GM21390 (cell line): ENCODE measurements around the gene ENOX1.
"Not testable (repeated sequence)": the region's sequence is repeated elsewhere in the genome, so short reads cannot be mapped to it uniquely, and the experiment has no call there.

ENCODE experiments used
- ATAC-seq: cut with Tn5 transposase; IDR thresholded peaks from one replicate; pipeline ENCODE4 v1.9.1; 2021; ENCODE audit not compliant: unreplicated experiment

ENOX1 gene

DNA sequence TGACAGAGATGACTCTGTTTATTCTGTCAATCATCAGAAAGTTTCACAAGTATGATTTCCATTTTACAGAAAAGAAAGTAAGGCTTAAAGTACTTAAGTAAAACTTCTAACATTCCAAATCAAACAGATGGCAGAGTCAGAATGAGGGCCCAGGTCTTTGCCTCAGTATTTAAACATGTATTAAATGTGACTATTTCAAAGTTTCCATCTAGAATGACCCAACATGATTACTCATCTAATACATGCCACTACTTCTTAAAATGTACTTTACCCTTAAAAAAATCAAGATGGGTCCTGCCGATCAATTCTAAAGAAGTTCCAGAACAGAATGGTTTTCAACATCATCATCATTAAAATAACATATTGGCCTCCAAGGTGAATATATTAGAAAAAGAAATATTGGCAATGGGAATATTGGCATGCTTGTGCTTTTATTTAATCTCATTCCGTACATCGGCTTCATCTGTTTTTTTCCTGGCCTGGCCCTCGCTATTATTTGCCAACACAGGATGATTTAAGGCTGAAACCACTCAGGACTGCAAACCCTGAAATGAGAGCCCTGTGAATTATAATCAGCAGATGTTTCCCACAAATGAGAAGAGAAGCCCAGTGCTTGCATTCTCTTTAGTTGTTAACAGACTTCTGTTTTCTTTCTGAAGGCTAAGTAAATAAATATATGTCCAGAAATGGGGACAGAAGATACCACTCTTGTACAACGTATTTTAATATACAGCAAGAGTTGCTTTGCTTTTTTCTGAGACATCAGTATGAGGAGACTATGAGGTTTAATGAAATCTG lies 423.4 kb downstream of the ENOX1 start:
- no peak for ATAC-seq

- ATAC-seq: no peak
Measured at GRCh38 chr13:43362556-43362955, 424.2 kb downstream of the ENOX1 start.

DNA sequence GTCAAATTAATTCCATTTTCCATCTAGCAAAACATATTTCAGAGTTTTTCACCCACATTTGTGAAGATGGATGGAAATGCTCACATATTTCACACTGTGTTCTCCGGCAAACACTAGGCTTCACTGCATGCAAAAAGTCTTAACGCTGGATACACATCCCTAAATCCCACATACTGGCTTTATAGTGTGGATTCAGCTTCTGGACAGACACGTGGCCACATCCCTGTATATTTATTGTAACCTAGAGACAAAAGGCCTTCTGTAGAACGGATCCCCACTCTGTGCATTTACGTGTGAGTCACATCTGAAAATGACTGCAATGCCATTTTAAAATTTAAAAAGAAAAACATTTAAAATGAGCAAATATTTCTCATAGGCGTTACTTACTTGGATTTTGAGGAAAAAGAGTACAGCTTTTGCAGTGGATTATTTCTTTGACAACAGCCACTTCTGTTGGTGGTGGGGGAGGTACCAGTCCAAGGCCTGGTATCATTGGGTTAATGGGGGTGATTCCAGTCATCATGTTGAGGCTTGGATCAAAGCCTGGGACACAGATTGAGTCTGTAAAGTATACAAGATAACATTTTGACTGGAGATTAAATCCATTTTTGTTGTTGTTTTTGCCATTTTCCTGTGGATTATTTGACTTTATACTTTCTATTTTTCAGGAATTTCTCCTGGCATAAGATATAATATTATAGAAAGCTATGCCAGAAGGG lies 425.7 kb downstream of the ENOX1 start:
- ATAC-seq: no peak

GRCh38 chr13:43360171-43360570 lies 426.6 kb downstream of the ENOX1 start:
- ATAC-seq: no peak

- no peak for ATAC-seq
Measured at GRCh38 chr13:43359536-43359935, 427.2 kb downstream of the ENOX1 start.

DNA sequence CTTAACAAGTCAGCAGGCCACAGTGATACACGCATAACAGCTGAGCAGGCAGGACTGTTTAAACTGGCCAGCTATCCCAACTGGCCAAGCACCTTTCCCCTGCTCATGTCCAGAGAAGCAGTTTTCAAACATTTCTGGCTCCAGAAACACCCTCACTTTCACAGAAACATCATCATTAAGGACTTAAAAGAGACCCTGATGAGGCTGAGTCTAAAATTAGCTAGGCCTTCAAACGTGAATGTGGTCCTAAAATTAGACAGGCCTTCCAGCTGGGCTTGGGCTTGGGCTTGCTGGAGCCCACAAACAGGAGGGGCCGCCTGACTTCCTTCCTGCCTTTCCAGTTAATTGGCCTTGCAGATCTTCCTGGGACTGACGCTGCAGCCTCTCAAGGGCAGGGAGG lies 429.2 kb downstream of the ENOX1 start:
- ATAC-seq: no peak

DNA sequence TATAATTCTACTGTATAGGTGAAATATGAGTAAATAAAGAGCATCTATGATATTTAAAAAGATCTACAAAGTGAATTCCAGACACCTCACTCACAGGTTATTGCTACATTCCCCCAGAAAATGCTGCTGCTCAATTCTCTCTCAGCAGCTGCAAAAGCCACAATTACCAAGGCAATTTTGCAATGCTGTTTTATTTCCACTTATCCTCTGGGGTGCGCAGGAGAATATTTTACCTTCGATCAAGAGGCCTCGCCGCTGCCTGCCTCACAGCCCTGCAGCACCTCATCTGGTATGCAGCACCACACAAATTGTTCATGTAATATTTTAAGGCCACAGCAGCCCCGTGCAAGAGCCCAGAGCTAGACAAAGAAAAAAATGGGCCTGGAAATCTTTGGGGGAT lies 430.2 kb downstream of the ENOX1 start:
- no peak for ATAC-seq

- ATAC-seq: no peak
Measured at GRCh38 chr13:43355774-43356173, 431.0 kb downstream of the ENOX1 start.

GRCh38 chr13:43354153-43354945 lies 432.4 kb downstream of the ENOX1 start:
- no peak for ATAC-seq

DNA sequence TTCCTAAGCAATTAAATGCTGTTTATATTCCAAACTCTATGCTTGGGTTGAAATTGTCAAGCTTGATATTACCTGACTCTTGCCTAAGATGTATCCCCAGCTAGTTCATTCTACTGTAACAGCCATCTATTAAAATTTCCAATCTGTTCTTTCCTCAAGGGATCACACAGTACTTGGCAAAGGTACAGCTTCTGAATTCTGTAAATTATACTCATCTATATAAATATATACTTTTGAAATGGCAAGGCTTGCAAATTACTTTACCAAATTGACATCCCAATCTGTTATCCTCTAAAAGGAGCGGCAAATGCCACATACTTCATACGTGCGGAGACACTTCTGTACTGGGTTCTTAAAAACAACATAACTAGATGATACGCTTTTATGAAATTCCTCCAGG lies 433.1 kb downstream of the ENOX1 start:
- ATAC-seq: no peak

DNA sequence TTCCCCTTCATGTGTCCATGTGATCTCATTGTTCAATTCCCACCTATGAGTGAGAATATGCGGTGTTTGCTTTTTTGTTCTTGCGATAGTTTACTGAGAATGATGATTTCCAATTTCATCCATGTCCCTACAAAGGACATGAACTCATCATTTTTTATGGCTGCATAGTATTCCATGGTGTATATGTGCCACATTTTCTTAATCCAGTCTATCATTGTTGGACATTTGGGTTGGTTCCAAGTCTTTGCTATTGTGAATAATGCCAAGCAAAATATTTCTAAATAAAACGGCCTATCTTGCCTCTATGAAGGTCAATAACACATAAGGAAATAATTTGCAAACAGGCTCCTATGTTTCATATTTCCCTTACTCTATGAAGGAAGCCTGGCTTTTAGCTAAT lies 435.2 kb downstream of the ENOX1 start:
- ATAC-seq: not testable (repeated sequence)

DNA sequence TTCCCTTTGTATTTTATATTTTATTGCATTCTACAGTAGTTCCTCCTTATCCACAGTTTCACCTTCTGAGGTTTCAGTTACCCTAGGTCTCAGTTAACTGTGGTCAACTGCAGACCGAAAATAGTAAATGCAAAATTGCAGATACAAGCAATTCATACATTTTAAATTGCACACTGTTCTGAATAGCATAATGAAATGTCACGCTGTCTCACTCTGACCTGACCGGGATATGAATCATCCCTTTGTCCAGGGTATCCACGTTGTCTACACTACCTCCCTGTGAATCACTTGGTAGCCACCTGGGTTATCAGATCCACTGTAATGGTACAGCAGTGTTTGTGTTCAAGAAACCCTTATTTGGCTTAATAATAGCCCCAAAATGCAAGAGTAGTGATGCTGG lies 438.4 kb downstream of the ENOX1 start:
- ATAC-seq: no peak

DNA sequence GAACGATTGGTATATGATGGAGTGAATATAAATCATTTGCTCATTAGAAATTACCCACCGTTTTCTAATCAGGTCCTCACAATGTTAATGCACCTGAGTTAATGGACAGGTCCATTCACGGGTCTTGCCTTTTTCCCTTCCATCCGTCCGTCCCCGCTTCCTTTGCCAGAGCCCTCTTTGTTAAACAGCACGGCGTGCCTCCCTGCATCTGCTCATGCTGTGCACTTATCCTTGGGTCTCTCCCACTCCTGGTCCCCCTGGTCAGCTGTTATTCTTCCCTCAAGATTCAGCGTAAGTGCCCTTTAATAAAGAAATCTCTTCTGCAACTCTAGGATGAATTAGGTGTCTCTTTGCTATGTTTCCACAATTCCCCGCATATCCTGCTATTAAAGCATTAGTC lies 438.9 kb downstream of the ENOX1 start:
- no peak for ATAC-seq

- no peak for ATAC-seq
Measured at GRCh38 chr13:43346427-43346826, 440.3 kb downstream of the ENOX1 start.

GRCh38 chr13:43343645-43344044 lies 443.1 kb downstream of the ENOX1 start:
- ATAC-seq: no peak

DNA sequence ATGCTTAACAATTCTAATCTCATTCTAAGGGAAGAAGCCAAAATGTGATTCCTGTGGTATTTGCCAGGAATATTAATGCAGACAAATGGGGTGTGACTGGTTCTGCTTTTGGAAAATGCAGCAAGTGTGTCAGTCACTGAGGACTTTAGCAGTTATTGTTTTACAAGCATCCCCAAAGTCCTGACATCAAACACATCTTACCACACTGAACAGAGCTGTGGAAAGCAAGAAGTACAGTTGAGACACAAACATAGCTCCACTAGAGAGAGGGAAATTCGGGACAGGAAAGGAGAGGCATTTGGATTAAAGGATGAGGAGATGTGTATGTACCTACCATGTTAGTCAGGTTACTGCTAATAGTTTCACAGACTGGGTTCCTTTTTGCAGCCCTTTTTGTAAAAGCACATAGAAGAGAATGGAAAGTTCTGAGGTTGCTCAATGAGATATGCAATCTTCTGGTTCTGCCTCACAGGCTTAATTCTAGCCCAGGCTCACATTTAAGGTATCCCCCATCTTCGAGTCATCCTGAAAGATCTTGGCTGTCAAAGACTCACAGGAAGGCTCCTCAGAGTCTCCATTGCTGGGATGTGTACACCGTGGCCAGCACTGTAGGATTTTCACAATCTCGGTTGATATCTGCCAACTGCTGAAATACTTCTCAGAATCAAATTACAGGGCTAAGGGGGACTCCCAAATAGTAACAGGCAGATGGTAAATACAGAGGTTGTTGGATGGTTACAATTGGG lies 446.8 kb downstream of the ENOX1 start:
- ATAC-seq: no peak

- ATAC-seq: no peak
Measured at GRCh38 chr13:43339145-43339804, 447.5 kb downstream of the ENOX1 start.

- ATAC-seq: no peak
Measured at GRCh38 chr13:43335764-43336163, 451.0 kb downstream of the ENOX1 start.

GRCh38 chr13:43333176-43333575 lies 453.6 kb downstream of the ENOX1 start:
- ATAC-seq: no peak

GRCh38 chr13:43331672-43332071 lies 455.1 kb downstream of the ENOX1 start:
- ATAC-seq: no peak
